ENCODE results near the gene TIGD3. TPM values are rescaled to one million over a fixed set of nuclear protein-coding genes. Genes with fewer than 3 reads are reported as not detected.
A peak's percentile ranks its signal among the peaks of the same experiment; 100 is the strongest.

Gene TIGD3, protein sequence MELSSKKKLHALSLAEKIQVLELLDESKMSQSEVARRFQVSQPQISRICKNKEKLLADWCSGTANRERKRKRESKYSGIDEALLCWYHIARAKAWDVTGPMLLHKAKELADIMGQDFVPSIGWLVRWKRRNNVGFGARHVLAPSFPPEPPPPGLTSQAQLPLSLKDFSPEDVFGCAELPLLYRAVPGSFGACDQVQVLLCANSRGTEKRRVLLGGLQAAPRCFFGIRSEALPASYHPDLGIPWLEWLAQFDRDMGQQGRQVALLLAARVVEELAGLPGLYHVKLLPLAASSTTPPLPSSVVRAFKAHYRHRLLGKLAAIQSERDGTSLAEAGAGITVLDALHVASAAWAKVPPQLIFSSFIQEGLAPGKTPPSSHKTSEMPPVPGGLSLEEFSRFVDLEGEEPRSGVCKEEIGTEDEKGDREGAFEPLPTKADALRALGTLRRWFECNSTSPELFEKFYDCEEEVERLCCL
- 0.34 and 0.42 TPM in 2 replicates for total RNA-seq (2014; rRNA removed; shearing (Covaris generic))

DNA sequence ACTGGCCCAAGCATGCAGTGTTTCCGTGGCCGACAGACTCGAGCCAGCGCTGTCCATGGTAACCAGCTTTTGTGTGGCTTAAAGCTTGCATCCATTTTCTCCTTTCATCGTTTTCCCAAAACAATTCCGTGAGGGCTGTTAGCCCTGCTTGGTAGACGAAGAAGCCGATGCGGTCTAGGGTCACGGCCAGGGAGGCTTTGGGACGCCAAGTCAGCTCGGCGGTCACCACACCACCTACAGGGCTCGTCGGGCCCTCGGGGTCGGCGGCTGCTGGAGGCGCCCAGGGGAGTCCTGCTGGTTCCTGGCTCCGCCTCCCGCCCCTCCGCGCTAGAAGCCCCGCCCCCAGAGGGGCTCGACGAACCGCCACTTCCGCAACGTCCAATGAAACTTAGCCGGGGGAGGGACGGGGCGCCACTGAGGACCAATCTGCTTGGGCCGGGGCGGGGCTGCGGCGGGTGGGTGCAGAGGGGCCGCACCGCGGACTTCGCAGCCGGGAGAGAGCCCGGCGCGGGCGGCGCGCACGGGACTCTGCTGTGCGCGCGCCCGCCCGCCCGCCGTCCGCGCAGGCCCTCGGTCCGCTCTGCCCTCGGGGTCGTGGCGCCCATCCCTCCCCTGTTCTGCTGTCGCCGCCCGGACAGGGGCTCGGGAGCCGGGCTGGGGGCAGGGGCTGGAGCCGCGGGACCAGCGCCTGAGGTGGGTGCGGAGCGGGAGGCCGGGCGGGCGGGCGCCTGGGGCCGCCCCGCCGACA is at the start of gene TIGD3:
Gene TIGD3, plus strand, starts transcription at position 487 of the 748 bp plus-strand sequence. CDS start 1,058 bp downstream, outside the sequence.
- DNase-seq (ENCODE audit: low read depth) = peak; percentile 97

DNA sequence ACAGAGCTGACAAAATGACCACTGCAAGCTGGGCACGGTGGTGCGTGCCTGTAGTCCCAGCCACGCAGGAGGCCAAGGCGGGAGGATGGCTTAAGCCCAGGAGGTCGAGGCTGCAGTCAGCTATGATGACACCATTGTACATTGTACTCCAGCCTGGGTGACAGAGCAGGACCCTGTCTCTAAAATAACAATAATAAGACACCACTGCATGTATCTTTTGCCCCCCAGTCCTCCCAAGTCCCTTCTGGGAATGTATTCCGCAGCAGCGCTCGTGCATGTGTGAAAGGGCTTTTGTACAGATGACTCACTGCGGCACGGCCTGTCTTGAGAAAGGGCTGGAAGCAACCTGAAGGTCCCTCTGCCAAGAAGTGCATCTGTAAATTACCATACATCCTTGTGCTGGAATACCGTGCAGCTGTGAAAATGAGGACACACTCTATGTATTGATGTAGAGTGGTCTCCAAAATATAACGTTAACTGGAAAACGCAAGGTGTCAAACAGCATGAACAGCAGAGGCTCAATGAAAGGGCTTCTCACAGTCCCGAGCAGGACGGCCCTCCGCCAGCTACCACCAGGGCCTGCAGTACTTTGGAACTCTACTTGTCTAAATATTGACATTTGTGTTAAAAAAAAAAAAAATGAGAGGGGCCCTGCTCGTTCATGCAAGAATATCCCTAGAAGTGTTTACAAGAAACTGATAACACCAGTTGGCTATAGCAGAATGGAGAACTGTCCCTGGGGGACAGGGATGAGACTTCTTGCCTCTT is 48.9 kb upstream of the TIGD3 start:
- DNase-seq (ENCODE audit: low read depth) = no peak

DNA sequence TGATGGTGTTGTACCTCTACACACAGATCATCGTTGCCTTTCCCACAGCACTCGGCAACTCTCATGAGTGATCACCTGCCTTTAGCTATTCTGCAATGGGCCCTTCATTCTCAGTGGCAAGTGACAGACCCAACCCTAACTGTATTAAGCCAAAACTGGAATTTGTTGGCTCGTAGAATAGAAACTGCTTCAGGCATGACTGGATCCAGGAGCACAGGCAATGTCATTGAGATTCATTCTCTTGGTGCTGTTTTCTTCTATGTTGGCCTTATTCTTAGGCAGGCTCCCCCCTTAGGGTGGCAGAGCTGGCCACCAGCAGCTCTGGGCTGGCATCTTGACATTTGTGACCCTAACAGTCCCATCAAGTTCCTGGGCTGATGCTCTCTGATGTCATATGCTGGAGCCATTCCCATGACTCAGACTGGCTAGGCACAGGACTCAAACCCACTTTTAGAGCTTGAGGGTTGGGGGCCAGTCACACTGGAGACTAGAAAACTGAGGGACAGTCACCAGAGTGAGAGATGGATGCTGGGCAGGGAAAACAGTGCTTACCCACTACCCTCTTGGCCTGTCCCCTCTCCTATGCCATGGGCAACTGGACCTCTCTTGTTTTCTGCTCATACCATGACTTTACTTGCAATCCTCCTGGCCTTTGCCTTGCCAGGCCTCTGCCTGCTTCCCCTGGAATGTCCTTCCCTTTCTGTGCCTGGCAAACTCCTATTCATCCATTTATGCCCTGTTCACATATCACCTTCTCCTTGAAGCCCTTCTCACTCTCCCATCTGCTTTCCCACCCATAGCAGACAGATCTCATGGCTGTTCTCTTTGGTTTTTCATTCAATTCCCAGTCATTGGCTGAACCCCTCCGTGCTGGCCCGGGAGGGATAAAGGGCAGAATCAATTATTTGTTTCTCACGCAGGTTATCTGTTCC is 47.0 kb upstream of the TIGD3 start:
- peak; percentile 33 for DNase-seq (ENCODE audit: low read depth)

DNA sequence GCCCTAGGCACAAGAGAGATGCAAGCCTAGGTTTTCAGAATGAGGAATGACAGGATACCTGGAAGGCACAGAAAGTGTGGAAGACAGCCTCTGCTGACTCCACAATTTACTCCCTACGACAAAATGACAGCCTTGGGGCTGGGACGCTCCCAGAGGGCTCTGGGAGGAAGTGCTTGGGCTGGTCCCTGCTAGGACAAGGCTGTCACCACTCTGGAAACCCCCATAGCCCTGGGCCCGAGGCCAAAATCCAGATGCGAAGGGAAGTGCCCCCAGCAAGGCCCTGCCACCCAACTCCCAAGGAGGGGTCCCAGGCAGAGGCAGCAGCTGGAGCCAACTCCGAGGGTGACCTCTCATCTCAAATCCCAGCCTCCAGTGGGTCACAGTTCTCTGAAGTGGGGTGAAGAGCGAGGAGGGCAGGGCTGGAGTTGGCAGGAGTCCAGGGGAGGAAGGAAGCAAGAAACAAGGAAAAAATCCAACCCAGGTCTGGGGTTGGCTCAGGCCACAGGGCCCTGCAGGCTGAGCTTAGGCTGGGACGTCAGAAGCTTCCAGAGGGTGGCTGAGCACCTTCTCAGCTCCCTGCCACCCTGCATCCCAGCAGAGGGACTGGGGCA is 46.2 kb upstream of the TIGD3 start:
- DNase-seq (ENCODE audit: low read depth) = peak; percentile 39

DNA sequence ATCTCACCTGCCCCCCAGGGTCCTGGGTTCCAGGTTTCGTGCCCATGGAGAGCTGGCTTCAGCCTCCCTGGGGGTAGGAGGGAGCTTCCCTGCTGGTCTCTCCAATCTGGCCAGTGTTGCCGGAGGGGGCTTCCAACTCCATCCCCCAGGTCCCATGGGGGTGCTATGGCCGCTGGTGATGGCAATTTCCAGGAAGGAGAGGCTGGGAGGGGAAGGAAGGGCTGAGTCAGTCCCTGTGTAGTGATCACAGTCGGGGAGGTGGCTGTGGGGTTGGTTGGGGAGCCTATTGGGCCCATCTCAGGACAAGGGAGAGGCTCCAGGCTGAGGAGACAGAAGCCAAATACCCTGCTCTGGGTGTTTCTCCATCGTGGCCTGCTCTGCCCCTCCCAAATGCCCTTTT is 45.5 kb upstream of the TIGD3 start:
- DNase-seq (ENCODE audit: low read depth) = no peak

DNA sequence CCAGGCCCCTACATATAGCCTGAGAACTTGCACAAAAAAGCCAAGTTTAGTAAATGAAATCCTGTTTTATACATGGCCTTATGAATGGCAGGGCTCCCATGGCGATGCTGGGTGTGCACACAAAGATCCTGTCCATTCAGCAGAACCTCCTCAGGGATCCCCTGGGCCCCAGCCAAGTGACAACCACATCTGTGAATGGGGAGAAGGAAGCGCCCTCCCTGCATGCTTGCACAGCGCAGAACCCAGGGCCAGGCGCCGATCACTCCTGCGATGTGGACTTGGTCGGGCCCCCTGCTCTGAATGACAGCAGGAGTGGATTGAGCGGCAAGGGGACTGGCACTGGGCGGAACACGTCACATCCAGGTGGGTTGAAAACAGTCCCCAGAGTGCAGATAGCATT is 44.3 kb upstream of the TIGD3 start:
- DNase-seq (ENCODE audit: low read depth) = no peak

DNA sequence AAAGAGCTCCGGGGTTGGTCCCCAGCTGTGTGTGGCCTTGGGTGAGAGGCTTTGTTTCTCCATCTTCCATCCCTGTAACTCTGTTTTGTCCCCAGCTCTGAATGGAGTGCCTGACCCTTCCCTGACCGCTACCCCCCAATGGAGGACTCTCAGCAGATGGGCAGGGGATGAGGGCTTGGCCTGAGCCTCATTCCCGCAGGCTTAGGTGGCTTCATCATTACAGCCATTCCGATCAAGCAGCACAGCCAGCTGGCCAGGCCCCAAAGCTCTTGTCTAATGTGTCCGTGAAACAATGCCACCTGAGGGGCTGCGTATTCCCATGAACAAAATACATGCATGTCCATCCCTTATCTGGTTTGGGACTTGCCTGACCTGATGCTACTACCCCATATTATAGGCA is 43.8 kb upstream of the TIGD3 start:
- DNase-seq (ENCODE audit: low read depth) = no peak

DNA sequence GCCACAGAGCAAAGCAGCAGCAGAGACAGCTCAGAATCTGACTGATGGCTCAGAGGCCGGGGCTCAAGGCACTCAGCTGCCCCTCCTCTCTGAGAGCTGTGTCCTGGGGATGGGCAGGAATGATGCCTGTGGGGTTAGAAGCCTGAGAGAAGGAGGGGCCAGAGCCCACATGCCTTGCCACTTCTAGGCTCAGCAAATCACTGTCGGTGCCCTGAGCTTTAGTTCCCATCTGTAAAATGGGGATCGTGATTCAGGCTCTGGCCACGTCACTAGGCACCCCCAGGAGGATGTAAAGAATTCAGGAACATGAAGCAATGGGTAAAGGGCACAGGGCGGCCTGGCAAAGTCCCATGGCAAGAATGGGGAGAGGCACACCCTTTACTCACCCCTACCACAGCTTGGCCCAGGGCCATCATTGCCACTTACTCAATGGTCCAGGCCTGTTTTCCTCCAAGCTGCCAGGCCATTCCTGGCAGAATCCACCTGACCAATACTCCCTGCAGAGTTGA is 43.3 kb upstream of the TIGD3 start:
- DNase-seq (ENCODE audit: low read depth) = peak; percentile 70

DNA sequence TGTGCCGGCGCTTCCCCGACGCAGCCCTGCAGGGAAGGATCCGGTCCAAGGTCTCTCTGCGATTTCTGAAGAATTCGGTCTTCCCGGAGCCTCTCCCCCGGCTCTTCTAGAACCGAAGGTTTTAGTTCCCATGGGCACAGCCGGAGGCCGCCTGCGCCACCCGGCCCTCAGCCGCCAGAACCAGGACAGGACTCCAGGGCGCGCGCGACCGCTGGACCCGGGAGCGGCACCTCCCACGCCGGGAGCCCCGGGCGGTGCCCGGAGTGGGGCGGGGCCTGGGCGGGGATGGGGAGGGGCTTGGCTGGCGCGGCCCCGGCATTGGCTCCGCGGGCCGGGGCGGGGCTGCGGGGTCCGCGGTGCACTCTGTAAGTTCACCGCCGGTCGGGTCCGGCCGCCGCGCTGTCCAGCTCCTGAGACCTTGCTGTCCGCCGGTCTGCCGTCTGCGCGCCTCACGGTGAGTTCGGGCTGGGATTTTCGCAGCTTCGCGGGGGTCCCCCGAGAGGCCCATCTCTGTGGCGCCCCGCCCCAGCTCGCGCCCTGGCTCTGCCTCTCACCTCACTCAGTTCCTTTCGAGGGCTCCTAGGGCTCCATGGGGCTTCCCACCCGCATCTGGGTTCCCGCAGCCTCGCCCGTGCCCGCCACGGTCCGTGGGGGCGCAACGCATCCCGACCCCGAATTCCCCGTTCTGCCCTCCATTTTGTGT is 39.9 kb upstream of the TIGD3 start, which contains the start of gene CDC42EP2:
Gene CDC42EP2, plus strand, starts transcription at position 366 of the 703 bp plus-strand sequence. CDS start 6,033 bp downstream, outside the sequence.
- DNase-seq (ENCODE audit: low read depth) = peak; percentile 86

DNA sequence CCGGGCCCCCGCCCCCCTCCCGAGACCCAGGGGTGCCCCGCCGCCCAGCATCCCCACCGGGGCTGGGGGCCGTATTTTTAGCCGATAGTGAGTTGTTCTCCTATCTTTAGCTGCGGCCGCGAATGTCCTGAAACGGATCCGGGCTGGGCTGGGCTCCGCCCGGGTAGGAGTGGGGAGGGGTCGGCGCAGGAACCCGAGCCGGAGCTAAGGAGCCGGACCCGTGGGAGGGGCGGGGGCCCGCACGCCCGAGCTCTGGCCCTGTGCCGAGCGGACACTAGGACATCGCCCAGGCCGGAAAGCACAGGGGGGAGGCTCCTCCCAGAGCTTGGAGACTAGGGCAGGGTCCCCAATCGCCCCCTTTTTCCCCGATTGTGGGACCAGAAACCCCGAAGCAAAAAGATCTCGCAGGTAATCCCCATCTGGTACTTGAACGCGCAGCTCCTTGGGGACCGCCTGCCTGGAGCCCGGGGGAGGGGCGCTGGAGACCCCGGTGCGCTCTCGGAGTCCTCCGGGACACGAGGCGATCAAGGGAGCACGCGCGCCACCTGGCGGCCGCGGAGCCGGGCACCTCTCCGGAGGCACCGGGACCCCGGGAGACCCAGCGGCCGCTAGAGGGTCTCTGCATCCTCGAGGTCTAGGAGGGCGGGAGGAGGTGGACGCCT is 39.2 kb upstream of the TIGD3 start:
- peak; percentile 87 for DNase-seq (ENCODE audit: low read depth)

DNA sequence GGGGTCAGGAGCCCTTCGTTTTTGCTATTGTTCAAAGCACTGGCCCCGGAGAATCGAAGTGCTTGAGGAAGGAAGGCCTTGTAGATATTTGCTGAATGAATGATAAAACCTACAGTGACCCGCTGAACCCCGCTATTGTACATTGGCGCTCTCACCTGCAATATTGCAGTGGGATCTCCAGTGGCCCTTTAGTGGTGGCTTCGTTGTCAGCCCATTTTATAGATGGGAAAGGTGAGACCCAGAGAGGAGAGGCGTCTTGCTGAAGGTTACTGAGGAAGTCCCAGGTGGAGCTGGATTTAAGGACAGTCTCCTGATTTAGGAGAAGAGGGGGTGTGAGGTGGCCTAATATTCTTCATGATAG is 38.7 kb upstream of the TIGD3 start:
- no peak for DNase-seq (ENCODE audit: low read depth)

DNA sequence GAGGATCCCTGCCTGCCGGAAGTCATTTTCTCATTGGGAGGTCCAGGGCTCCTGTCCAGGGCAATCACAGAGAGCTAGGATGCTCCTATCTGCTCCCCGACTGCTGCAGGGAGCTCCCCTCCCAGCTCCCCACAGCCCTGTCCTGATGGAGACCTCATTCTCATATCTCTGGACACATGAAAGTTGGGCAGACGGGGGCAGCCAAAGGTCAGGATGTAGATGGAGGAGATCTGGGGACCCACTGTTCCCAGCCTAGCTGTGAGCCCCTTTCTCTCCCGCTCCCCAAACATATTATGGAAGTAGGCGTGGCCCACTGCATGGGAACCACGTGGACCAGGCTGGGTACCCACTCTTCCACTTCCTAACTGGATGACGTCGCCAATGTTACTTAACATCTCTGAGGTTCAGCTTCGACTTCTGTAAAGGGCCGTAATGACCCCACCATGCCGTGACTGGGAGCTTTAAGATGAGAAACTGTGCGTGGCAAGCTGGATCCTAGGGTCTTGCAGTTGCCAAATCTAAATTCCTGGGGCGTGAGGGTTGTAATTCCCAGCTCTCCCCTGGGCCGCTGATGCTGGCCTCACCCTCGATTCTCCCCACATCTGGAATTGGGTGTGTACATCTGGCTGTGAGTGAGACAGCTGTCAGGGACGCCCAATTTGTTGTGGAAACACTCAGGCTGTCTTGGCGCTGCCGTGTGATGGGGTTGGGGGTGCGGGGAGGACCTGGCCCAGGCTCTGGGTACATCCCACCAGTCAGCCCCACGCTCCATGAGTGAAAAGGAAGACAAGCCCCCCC is 38.1 kb upstream of the TIGD3 start:
- peak; percentile 74 for DNase-seq (ENCODE audit: low read depth)

DNA sequence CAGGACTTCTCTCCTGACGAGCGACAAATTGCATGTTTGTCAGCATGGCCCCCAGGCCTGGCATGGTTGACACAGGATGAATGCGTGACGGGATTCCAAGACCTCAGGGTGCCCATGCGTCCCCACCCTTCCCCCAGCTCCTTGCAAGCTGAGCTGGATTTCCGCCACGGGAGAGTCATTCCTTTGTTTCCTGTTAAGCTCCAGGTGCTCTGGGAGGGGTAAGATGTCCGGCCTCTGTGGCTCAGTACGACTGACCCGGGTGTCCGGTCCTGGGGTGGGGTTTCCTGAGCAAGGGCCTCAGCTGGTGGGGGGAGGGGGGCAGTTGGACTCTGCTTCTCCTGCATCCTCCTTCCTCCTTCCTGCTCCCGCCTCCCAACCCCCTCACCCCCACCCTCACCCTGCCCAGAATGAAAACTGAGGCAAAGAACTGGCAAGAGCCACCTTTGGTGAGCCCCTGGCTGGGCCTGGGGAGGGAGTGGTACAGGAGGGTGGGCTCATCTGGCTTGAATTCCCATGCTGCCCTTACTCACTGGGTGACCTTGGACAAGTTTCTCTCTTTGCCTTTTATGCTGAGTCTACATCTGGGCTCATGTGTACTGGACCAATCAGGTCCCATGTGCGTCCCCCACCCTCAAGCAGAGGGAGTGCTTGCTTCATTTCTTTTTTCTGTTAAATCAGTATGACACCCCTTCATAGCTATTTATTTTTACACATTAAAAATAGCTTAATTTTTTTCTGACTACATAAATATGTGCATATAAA is 37.3 kb upstream of the TIGD3 start:
- DNase-seq (ENCODE audit: low read depth) = peak; percentile 82

DNA sequence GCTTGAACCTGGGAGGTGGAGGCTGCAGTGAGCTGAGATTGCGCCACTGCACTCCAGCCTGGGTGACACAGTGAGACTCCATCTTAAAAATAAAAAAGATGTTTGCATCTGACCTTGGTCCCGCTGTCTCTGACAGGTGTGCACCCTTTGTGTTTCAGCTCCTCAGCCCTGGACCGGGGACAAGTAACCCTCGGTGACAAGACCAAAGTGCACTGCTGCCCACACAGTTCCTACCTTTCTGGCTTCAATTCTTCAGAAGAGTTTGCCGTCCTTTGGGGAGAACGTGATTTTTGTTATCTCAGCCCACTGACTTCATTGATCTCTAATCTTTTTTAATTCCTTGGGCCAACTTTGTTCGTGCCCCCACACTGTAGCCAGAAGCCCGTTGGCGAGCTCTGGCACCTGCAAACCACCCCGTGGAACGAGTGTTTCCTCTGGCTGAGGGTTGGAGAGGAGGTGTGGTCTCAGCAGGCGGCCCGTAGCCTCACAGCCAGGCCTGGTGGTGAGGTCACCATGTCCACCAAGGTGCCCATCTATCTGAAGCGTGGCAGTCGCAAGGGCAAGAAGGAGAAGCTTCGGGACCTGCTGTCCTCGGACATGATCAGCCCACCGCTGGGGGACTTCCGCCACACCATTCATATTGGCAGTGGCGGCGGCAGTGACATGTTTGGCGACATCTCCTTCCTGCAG is 34.0 kb upstream of the TIGD3 start:
- no peak for DNase-seq (ENCODE audit: low read depth)

DNA sequence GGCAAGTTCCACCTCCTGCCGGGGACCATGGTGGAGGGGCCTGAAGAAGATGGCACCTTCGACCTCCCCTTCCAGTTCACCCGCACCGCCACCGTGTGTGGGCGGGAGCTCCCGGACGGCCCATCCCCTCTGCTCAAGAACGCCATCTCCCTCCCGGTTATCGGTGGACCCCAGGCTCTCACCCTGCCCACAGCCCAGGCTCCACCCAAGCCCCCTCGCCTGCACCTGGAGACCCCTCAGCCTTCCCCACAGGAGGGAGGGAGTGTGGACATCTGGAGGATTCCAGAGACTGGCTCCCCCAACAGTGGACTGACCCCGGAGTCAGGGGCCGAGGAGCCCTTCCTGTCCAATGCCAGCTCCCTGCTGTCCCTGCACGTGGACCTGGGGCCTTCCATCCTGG is 33.5 kb upstream of the TIGD3 start:
- DNase-seq (ENCODE audit: low read depth) = no peak

DNA sequence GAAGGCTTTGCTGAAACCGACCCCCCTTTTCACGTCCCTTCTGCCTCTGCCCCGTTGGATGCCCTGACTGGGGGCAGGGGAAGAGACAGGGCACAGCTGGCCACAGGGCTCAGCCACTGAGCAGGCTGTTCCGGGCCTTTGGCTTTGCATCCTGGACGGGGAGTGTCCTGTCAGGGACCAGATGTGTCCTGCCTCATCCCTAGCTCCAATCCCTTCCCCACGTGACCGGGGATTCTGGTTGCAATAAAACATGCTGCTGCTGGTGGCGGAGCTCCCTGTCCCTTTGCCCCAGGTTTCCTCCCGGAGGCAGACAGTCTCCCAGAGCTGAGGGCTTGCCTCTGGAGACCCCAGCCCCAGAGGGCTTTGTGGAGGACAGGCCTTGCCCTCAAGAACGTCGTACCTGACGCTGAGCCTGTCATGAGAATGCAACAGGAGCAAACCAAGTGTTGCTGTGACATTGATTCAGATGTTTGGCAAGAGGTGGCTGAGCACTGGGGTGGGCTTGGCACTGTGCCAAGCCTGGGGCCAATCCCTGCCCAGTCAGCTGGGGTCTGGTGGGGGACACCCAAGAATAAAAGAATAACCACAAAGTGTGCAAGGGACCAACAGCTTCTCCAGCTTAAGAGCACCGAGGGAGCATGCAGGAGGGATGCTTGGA is 32.6 kb upstream of the TIGD3 start:
- DNase-seq (ENCODE audit: low read depth) = no peak

Data from Daoy (cell line).